Heart left ventricle (tissue), 16 donors: ENCODE data around the gene CLEC19A. TPM values are rescaled to one million over a fixed set of nuclear protein-coding genes. Genes with fewer than 3 reads are reported as not detected.

Experiments
- ATAC-seq, 4 donors: fragments of 200-7000 bp; cut with Tn5 transposase; one replicate each; pipeline ENCODE4 v1.9.1; 2020 to 2022; ENCODE audit warnings: moderate library complexity in 4 of 4, mild to moderate bottlenecking in 3 of 4, moderate number of reproducible peaks in 1 of 4
- DNase-seq, 5 donors: peaks; one replicate each; pipeline ENCODE4 v3.0.0-alpha.2; 2020
- H3K27ac ChIP-seq, 12 donors: fragments of 200-600 bp; sonication (generic) in 4 of 12; one replicate each; pipeline versions ENCODE4 v1.5.0 to v1.8.0; 2016 to 2022; ENCODE audit warnings: mild to moderate bottlenecking in 2 of 12
- H3K27me3 ChIP-seq, 9 donors: fragments of 200-600 bp; sonication (generic) in 2 of 9; one replicate each; pipeline versions ENCODE4 v1.5.1 to v1.8.0; 2016 to 2022; ENCODE audit warnings: mild to moderate bottlenecking in 3 of 9
- H3K36me3 ChIP-seq, 9 donors: fragments of 200-600 bp; sonication (generic) in 2 of 9; one replicate each; pipeline versions ENCODE4 v1.5.0 to v1.8.0; 2018 to 2022; ENCODE audit warnings: mild to moderate bottlenecking in 2 of 9
- H3K4me1 ChIP-seq, 12 donors: fragments of 200-600 bp; sonication (generic) in 4 of 12; one replicate each; pipeline versions ENCODE4 v1.5.0 to v1.8.0; 2016 to 2022; ENCODE audit warnings: mild to moderate bottlenecking in 3 of 12
- H3K4me3 ChIP-seq, 12 donors: fragments of 200-600 bp; sonication (generic) in 4 of 12; one replicate each; pipeline versions ENCODE4 v1.5.0 to v1.8.0; 2017 to 2022; ENCODE audit warnings: mild to moderate bottlenecking in 9 of 12, moderate library complexity in 4 of 12
- H3K9me3 ChIP-seq, 12 donors: fragments of 200-600 bp; sonication (generic) in 4 of 12; one replicate each; pipeline versions ENCODE4 v1.5.0 to v1.8.0; 2016 to 2022; ENCODE audit warnings: mild to moderate bottlenecking in 1 of 12
- POLR2A ChIP-seq, 2 donors: fragments of 450-650 bp; IDR thresholded peaks; one replicate each; pipeline ENCODE4 v1.6.1; 2017; ENCODE audit warnings: antibody characterized with exemption in 2 of 2, mild to moderate bottlenecking in 2 of 2, moderate library complexity in 2 of 2
- WGBS, 4 donors: extraction: QIAGEN DNeasy Blood & Tissue Kit in 2 of 4; methylation state at CpG; one replicate each; pipeline versions ENCODE4 v1.1.5 to v1.1.7; 2013 to 2018; 5-methylcytosine and 5-hydroxymethylcytosine counted together
- intact Hi-C, 10 donors: fragments of 100-400 bp; cut with DNase I; formaldehyde crosslinking; loops; one replicate each; pipeline versions ENCODE4 v1.11.1 to v1.14.2; 2022
- long read RNA-seq, 3 donors: library from polyadenylated mRNA; unstranded; transcript quantifications; one replicate each; pipeline ENCODE4 v2.0.0, GENCODE V29; 2020 to 2021
- polyA plus RNA-seq, 2 donors: library from polyadenylated mRNA; stranded (reverse); fragments of 200-250 nt; gene quantifications; one replicate each; pipeline ENCODE4 v1.2.3, GENCODE V29; 2013
- total RNA-seq, 9 donors: library from RNA; depleted of rRNA in 2 of 9; stranded (reverse); fragments of >200 nt in 2 of 9; fragmentation: NEBNext Ultra II Directional in 3 of 9; extraction: Animal tissue kit (Norgen Biotek cat#: 25700) in 3 of 9; gene quantifications; one replicate each; pipeline versions ENCODE4 v1.1.0 to v1.2.4, GENCODE V29; 2016 to 2023
- TF ChIP-seq, protein P1 (sequence below), 12 donors: fragments of 200-600 bp; sonication (generic) in 4 of 12; IDR thresholded peaks; one replicate each; pipeline versions ENCODE4 v1.5.0 to v1.8.0; 2018 to 2022; ENCODE audit warnings: antibody characterized with exemption in 12 of 12, mild to moderate bottlenecking in 5 of 12
- donor health status: ischemic (EF 13 %, LVEDD 7.1; RV severe dilation, severe dysfunction).
- donor health status: healthy with polysubstance abuse.
- donor health status: DM: no; HTN: yes; CAD: no.
- donor health status: DM: no; HTN: no; CAD: no.
- donor health status: ischemic (EF 25% LVEDD 6.9; RV normal size, moderate dysfunction).
- donor health status: ischemic (EF 25% LVEDD 5.7; RV mildly dilated, moderate dysfunction).
- donor health status: healthy.
- donor health status: DM: yes; HTN: yes; CAD: no.
- donor health status: ischemic (EF 35%, LVEDD 5.7; RV mildly dilated, moderate dysfunction).
- donor health status: nonischemic (EF 11% LVEDD 7.7; RV severe dilation, severe dysfunction).
- donor health status: DM: yes; HTN: yes; CAD: no.
- donor health status: PGD.
- donor health status: ischemic (EF 29% LVEDD 5.4; RV normal size, mild dysfunction).
- donor health status: nonischemic (EF 23%, LVEDD 6.1; RV moderate dilation, normal function).

Gene CLEC19A
- total RNA-seq (not detected), polyA plus RNA-seq (not detected)
- long read RNA-seq, donor 1: 0 reads
- long read RNA-seq, donor 2: 0 reads
- long read RNA-seq, donor 3: 0 reads

DNA sequence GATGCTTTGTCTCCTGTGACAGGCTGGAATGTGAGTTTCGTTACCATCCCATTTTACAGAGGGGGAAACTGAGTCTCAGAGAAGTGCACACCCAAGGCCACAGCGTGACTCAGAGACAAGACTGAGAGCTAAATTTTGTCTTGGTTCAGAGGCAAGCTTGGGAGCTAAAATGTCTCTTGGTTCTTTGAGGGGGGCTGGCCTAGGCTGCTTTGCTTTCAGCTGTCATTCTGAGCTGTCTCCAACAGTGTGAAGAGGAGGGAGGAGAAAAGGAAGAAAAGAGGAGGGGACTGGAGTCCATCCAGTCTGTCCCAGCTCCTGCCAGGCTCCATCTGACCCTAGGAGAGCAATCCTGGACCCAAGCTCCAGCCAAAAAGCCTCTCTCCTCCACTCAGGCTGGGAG lies at the start of gene CLEC19A:
CLEC19A (plus strand) TSS at position 301 of the 400 bp plus-strand sequence. CDS start 121 bp downstream, outside the sequence.
- Histone ChIP-seq H3K27ac (no peak within 1 kb of the TSS), H3K4me1 (no peaks in the 10 kb centered on the region), H3K4me3 (no peak within 1 kb of the TSS), H3K9me3 (no peaks in the 10 kb centered on the region), H3K36me3 (no peaks in the 10 kb centered on the region), H3K27me3 (peaks cover 0 to 8% (median 0%) of the 10 kb centered on the region in 9 donors)
- intact Hi-C loops: loop anchor here in 1 of 10 donors (10.0 kb wide), 1 partner anchor 61 kb away; no protein-coding TSS in a partner anchor
- 66 to 70% (median 68%) methylated on average over 2 of the region's 2 CpGs for WGBS, 4 donors
- no peak for ATAC-seq
- TF ChIP-seq, protein P1, sequence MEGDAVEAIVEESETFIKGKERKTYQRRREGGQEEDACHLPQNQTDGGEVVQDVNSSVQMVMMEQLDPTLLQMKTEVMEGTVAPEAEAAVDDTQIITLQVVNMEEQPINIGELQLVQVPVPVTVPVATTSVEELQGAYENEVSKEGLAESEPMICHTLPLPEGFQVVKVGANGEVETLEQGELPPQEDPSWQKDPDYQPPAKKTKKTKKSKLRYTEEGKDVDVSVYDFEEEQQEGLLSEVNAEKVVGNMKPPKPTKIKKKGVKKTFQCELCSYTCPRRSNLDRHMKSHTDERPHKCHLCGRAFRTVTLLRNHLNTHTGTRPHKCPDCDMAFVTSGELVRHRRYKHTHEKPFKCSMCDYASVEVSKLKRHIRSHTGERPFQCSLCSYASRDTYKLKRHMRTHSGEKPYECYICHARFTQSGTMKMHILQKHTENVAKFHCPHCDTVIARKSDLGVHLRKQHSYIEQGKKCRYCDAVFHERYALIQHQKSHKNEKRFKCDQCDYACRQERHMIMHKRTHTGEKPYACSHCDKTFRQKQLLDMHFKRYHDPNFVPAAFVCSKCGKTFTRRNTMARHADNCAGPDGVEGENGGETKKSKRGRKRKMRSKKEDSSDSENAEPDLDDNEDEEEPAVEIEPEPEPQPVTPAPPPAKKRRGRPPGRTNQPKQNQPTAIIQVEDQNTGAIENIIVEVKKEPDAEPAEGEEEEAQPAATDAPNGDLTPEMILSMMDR (IDR thresholded peaks at IDR 0.05): no peak
- no peak for TF ChIP-seq POLR2A (IDR thresholded peaks at IDR 0.05)
- no peak for DNase-seq

DNA sequence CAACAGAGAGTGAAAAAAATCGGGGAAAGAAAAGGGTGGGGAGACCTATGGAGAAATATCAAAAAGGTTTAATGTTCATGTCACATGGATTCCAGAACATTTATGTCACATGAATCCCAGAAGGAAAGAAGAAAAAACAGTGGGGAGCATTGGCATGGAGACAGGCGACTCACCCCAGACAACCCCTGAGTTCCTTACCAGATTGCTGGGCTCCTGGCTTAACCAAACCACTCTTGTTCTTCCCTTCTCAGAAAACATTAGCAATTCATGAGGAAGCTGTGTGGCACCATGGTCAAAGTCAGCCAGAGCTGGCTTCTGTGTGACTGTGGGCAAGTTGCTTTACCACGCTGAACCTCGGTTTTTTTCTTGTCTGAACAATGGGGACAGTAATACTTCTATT lies 49.6 kb upstream of the CLEC19A start:
- no peak for ATAC-seq
- no peak for DNase-seq
- TF ChIP-seq, protein P1 (IDR thresholded peaks at IDR 0.05): no peak
- no peak for TF ChIP-seq POLR2A (IDR thresholded peaks at IDR 0.05)

DNA sequence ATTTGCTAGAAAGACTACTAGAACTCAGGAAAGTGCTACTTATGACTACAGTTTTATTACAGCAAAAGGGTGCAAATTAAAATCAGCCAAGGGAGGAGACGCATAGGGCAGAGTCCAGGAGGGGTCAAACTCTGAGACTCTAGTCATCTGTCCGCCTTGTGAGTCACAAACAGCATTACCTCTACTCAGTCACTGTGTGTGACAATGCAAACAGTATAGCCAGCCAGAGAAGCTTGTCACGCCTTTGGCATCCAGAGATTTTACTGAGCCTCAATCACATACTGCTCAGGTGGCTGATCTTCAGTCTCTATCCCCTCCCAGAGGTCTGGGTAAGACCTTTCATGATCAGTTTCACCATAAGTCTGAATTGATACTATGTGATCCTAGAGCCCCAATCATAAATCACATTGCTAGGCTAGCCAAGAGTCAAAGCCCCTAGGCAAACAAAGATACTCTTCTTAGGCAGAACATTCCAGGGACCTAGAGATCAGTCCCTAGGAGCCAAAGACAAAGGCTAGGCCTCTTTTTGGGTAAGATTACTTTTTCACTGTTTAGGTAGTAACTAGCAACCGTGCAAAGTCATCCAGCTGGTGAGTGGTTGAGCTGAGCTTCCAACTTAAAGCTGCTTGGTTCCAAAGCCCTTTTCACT lies 48.8 kb upstream of the CLEC19A start:
- TF ChIP-seq, protein P1 (IDR thresholded peaks at IDR 0.05): no peak
- no peak for TF ChIP-seq POLR2A (IDR thresholded peaks at IDR 0.05)
- Histone ChIP-seq H3K27me3 (no peaks in the 10 kb centered on the region), H3K9me3 (peaks cover 0 to 23% (median 12%) of the 10 kb centered on the region in 12 donors), H3K36me3 (no peaks in the 10 kb centered on the region), H3K27ac (no peak overlapping the region), H3K4me1 (no peaks in the 10 kb centered on the region), H3K4me3 (no peak overlapping the region)
- DNase-seq (no peak), ATAC-seq (no peak)
- 86 to 92% (median 89%) methylated on average over 4 of the region's 4 CpGs for WGBS, 4 donors
- intact Hi-C loops: no loop called here

More for the DNA sequence above, 49.6 kb upstream of the CLEC19A start:
- H3K27ac ChIP-seq: no peak overlapping the region
- no peaks in the 10 kb centered on the region for H3K4me1 ChIP-seq
- no peaks in the 10 kb centered on the region for H3K27me3 ChIP-seq
- intact Hi-C loops: no loop called here
- H3K9me3 ChIP-seq: peaks cover 0 to 23% (median 12%) of the 10 kb centered on the region in 12 donors
- H3K36me3 ChIP-seq: no peaks in the 10 kb centered on the region
- WGBS, 4 donors: 95 to 99% (median 96%) methylated on average over 4 of the region's 4 CpGs
- no peak overlapping the region for H3K4me3 ChIP-seq

DNA sequence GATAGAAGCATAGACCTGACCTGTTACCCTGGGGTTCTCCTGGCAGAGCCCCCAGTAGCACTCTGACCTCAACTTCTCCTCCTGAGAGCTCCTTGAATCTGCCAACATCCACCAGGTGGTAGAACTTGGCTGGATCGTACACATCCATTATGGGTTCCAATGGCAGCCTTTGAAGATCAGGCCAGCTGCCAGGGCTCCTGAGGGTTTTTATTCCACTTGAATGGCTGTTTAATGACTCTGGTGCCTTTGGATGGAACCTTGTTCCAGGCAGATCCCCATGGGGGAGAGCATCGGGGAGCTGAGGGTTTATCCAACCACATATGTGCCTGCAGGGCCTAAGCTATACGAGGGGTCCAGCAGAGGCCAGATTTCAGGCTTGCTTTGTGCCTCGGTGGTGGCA lies 47.1 kb upstream of the CLEC19A start:
- WGBS, 4 donors: 83 to 93% (median 86%) methylated on average over 3 to 4 of the region's 4 CpGs
- TF ChIP-seq POLR2A (IDR thresholded peaks at IDR 0.05): no peak
- TF ChIP-seq, protein P1 (IDR thresholded peaks at IDR 0.05): no peak
- no peaks in the 10 kb centered on the region for H3K4me1 ChIP-seq
- no peaks in the 10 kb centered on the region for H3K27me3 ChIP-seq
- DNase-seq (no peak), ATAC-seq (no peak)
- no peak overlapping the region for H3K27ac ChIP-seq
- no peaks in the 10 kb centered on the region for H3K36me3 ChIP-seq
- H3K4me3 ChIP-seq: no peak overlapping the region
- peaks cover 0 to 23% (median 12%) of the 10 kb centered on the region in 12 donors for H3K9me3 ChIP-seq
- intact Hi-C loops: no loop called here
